Prostate gland (tissue), 2 donors: Measurements from ENCODE around the gene DOP1B. TPM values are rescaled to one million over a fixed set of nuclear protein-coding genes. Genes with fewer than 3 reads are reported as not detected.
"Not testable (repeated sequence)": the region's sequence is repeated elsewhere in the genome, so short reads cannot be mapped to it uniquely, and the experiment has no call there.

Experiments used
- DNase-seq: peaks from one replicate; pipeline ENCODE4 v3.0.0-alpha.2; 2019; ENCODE audit warnings: low spot score
- H3K27ac ChIP-seq, 2 donors: fragments of 200-600 bp; sonication (generic); 2 replicates each; pipeline ENCODE4 v1.5.1; 2017 to 2019
- H3K27me3 ChIP-seq: fragments of 200-600 bp; sonication (generic); replicated peaks from 2 replicates; pipeline ENCODE4 v1.5.1; 2019; ENCODE audit not compliant: insufficient read depth
- H3K36me3 ChIP-seq, 2 donors: fragments of 200-600 bp; sonication (generic); 1 replicate in 1 of 2; 2 replicates in 1 of 2; pipeline versions ENCODE4 v1.5.1 to v1.8.1; 2017 to 2019
- H3K4me1 ChIP-seq: fragments of 200-600 bp; sonication (generic); replicated peaks from 2 replicates; pipeline ENCODE4 v1.5.1; 2019
- H3K4me3 ChIP-seq, 2 donors: fragments of 200-600 bp; sonication (generic); 2 replicates each; pipeline ENCODE4 v1.5.1; 2017 to 2019
- H3K9me3 ChIP-seq: fragments of 200-600 bp; sonication (generic); 2 replicates; pipeline ENCODE4 v1.5.1; 2017
- CTCF ChIP-seq, 4 experiments: fragments of 200-600 bp in 2 of 4; fragments of 450-650 bp in 2 of 4; sonication (generic) in 2 of 4; IDR thresholded peaks; 1 replicate in 3 of 4; 2 replicates in 1 of 4; pipeline ENCODE4 v1.5.1; 2016 to 2019; ENCODE audit warnings: antibody characterized with exemption in 4 of 4, mild to moderate bottlenecking in 2 of 4, moderate library complexity in 2 of 4
- POLR2A ChIP-seq: fragments of 450-650 bp; IDR thresholded peaks from one replicate; pipeline ENCODE4 v1.6.1; 2016; ENCODE audit warnings: antibody characterized with exemption, mild to moderate bottlenecking
- POLR2AphosphoS5 ChIP-seq: sonication (generic); formaldehyde crosslinking; IDR thresholded peaks from one replicate; pipeline ENCODE4 v1.6.1; 2017; ENCODE audit warnings: antibody characterized with exemption
- WGBS: methylation state at CpG from one replicate; pipeline ENCODE4 v1.1.5; 2018; 5-methylcytosine and 5-hydroxymethylcytosine counted together
- intact Hi-C: fragments of 100-400 bp; cut with DNase I; formaldehyde crosslinking; loops from one replicate; pipeline ENCODE4 v1.14.2; 2022
- total RNA-seq, 2 donors: library from RNA; depleted of rRNA; stranded (reverse); fragments of >200 nt; gene quantifications; one replicate each; pipeline ENCODE4 v1.1.0, GENCODE V29; 2016

Gene DOP1B
- total RNA-seq, 2 donors from 2014 or later = 28.4 to 93.3 TPM

GRCh38 chr21:36134803-36135390 is 21.7 kb upstream of the DOP1B start, which contains the start of gene CBR3:
Gene CBR3 (plus strand): TSS chr21:36135079. CDS start chr21:36135193, 114 bp downstream.
- under 1% methylated on average over 45 of the region's 53 CpGs for WGBS
- peak; percentile 60 for DNase-seq
- peak; percentile 25 for TF ChIP-seq POLR2A
- TF ChIP-seq CTCF (IDR thresholded peaks at IDR 0.05) = no peak
- no peak for TF ChIP-seq POLR2AphosphoS5

GRCh38 chr21:36135391-36136102 is 21.1 kb upstream of the DOP1B start:
- peak; percentile 63 for DNase-seq
- peak overlapping the region; percentile 83 to 88 for H3K27ac ChIP-seq
- WGBS = 2% methylated on average over 57 of the region's 60 CpGs
- H3K36me3 ChIP-seq = no peaks in the 10 kb centered on the region
- TF ChIP-seq POLR2AphosphoS5 (peak; percentile 42), POLR2A (no peak)
- intact Hi-C loops = loop anchor here (5.0 kb wide), 1 partner anchor 197 kb away; no protein-coding TSS in a partner anchor
- H3K4me3 ChIP-seq = peak overlapping the region; percentile 59 to 65
- no peaks in the 10 kb centered on the region for H3K27me3 ChIP-seq
- no peaks in the 10 kb centered on the region for H3K4me1 ChIP-seq
- no peaks in the 10 kb centered on the region for H3K9me3 ChIP-seq

More at GRCh38 chr21:36134803-36135390, 21.7 kb upstream of the DOP1B start, which contains the start of gene CBR3:
- no peaks in the 10 kb centered on the region for H3K36me3 ChIP-seq
- intact Hi-C loops = loop anchor here (5.0 kb wide), 1 partner anchor 197 kb away; no protein-coding TSS in a partner anchor
- no peaks in the 10 kb centered on the region for H3K9me3 ChIP-seq
- peak within 1 kb of the TSS; percentile 59 to 65 for H3K4me3 ChIP-seq
- H3K4me1 ChIP-seq = no peaks in the 10 kb centered on the region
- peak within 1 kb of the TSS; percentile 83 to 88 for H3K27ac ChIP-seq
- H3K27me3 ChIP-seq = no peaks in the 10 kb centered on the region

- H3K27me3 ChIP-seq, DNase-seq, H3K9me3 ChIP-seq, H3K4me1 ChIP-seq, H3K27ac ChIP-seq, H3K4me3 ChIP-seq, H3K36me3 ChIP-seq: not testable (repeated sequence)
- WGBS = 97% methylated on average over 13 of the region's 13 CpGs
- intact Hi-C loops = loop anchor here (5.0 kb wide), 3 partner anchors 68 to 193 kb away; partner anchors contain the start of gene MORC3
These were observed 16.8 kb upstream of the DOP1B start for GRCh38 chr21:36139791-36140190.

GRCh38 chr21:36141513-36141925 is 15.1 kb upstream of the DOP1B start:
- Histone ChIP-seq H3K36me3 (peaks cover 0 to 1% of the 10 kb centered on the region in 2 donors), H3K4me3 (no peak overlapping the region), H3K27ac (peak overlapping the region; percentile 69 to 80), H3K9me3 (no peaks in the 10 kb centered on the region), H3K27me3 (no peaks in the 10 kb centered on the region), H3K4me1 (no peaks in the 10 kb centered on the region)
- DNase-seq = peak; percentile 99
- 5% methylated on average over 6 of the region's 6 CpGs for WGBS
- intact Hi-C loops = loop anchor here (5.0 kb wide), 2 partner anchors 66 to 181 kb away; partner anchors contain the start of gene MORC3
- TF ChIP-seq POLR2A = peak; percentile 10
- TF ChIP-seq CTCF (IDR thresholded peaks at IDR 0.05) = peak; percentile 53 to 96 (median 94)
- peak; percentile 91 for TF ChIP-seq POLR2AphosphoS5

GRCh38 chr21:36144233-36144632 is 12.4 kb upstream of the DOP1B start:
- not testable (repeated sequence) for H3K4me1 ChIP-seq, DNase-seq, H3K9me3 ChIP-seq, H3K4me3 ChIP-seq, H3K27ac ChIP-seq, H3K36me3 ChIP-seq, H3K27me3 ChIP-seq
- intact Hi-C loops = loop anchor here (5.0 kb wide), 2 partner anchors 63 to 178 kb away; partner anchors contain the start of gene MORC3
- WGBS = 74% methylated on average over 6 of the region's 6 CpGs

GRCh38 chr21:36145259-36145658 is 11.4 kb upstream of the DOP1B start:
- intact Hi-C loops = no loop called here
- 96% methylated on average over 3 of the region's 3 CpGs for WGBS
- Histone ChIP-seq H3K36me3 (peaks cover 0 to 2% of the 10 kb centered on the region in 2 donors), H3K9me3 (no peaks in the 10 kb centered on the region), H3K27ac (no peak overlapping the region), H3K27me3 (no peaks in the 10 kb centered on the region), H3K4me1 (peaks cover 2% of the 10 kb centered on the region), H3K4me3 (no peak overlapping the region)
- no peak for DNase-seq
- no peak for TF ChIP-seq POLR2AphosphoS5
- TF ChIP-seq CTCF (IDR thresholded peaks at IDR 0.05) = no peak
- TF ChIP-seq POLR2A = no peak
